ENCODE measurements around the gene TAF11L9.
"Not testable (repeated sequence)": the region's sequence is repeated elsewhere in the genome, so short reads cannot be mapped to it uniquely, and the experiment has no call there.

- TF ChIP-seq, protein P1, sequence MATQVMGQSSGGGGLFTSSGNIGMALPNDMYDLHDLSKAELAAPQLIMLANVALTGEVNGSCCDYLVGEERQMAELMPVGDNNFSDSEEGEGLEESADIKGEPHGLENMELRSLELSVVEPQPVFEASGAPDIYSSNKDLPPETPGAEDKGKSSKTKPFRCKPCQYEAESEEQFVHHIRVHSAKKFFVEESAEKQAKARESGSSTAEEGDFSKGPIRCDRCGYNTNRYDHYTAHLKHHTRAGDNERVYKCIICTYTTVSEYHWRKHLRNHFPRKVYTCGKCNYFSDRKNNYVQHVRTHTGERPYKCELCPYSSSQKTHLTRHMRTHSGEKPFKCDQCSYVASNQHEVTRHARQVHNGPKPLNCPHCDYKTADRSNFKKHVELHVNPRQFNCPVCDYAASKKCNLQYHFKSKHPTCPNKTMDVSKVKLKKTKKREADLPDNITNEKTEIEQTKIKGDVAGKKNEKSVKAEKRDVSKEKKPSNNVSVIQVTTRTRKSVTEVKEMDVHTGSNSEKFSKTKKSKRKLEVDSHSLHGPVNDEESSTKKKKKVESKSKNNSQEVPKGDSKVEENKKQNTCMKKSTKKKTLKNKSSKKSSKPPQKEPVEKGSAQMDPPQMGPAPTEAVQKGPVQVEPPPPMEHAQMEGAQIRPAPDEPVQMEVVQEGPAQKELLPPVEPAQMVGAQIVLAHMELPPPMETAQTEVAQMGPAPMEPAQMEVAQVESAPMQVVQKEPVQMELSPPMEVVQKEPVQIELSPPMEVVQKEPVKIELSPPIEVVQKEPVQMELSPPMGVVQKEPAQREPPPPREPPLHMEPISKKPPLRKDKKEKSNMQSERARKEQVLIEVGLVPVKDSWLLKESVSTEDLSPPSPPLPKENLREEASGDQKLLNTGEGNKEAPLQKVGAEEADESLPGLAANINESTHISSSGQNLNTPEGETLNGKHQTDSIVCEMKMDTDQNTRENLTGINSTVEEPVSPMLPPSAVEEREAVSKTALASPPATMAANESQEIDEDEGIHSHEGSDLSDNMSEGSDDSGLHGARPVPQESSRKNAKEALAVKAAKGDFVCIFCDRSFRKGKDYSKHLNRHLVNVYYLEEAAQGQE (IDR thresholded peaks at IDR 0.05), result not testable (repeated sequence)
- not testable (repeated sequence) for TF ChIP-seq SP1 (IDR thresholded peaks at IDR 0.05); CTCF (IDR thresholded peaks at IDR 0.05; ENCODE audit: low read depth, low read length, missing input control); EGR1 (IDR thresholded peaks at IDR 0.05; ENCODE audit: low read depth in 2 of 2); ZBTB33 (IDR thresholded peaks at IDR 0.05); RAD21 (IDR thresholded peaks at IDR 0.05); JUND (IDR thresholded peaks at IDR 0.05); GABPA (IDR thresholded peaks at IDR 0.05 in 1 of 2, conservative IDR thresholded peaks at IDR 0.05 in 1 of 2)
- TF ChIP-seq, protein P2, sequence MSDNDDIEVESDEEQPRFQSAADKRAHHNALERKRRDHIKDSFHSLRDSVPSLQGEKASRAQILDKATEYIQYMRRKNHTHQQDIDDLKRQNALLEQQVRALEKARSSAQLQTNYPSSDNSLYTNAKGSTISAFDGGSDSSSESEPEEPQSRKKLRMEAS (IDR thresholded peaks at IDR 0.05), result not testable (repeated sequence)
Measured at GRCh38 chr5:17585658-17586057, 8.5 kb downstream of the TAF11L9 start, which contains the start of gene TAF11L7.

Measured in liver (tissue), 3 donors.